Right lobe of liver (tissue), 6 donors: Measurements from ENCODE around the gene PLXNA3. TPM values are rescaled to one million over a fixed set of nuclear protein-coding genes. Genes with fewer than 3 reads are reported as not detected.
A peak's percentile ranks its signal among the peaks of the same experiment; 100 is the strongest.

Experiments
- ATAC-seq, 4 donors: fragments of 200-7000 bp; cut with Tn5 transposase; one replicate each; pipeline ENCODE4 v1.9.1; 2020; ENCODE audit warnings: mild to moderate bottlenecking in 4 of 4, moderate library complexity in 4 of 4
- DNase-seq, 3 donors: peaks; one replicate each; pipeline ENCODE4 v3.0.0-alpha.2; 2020
- H3K27ac ChIP-seq, 3 donors: fragments of 200-600 bp; one replicate each; pipeline ENCODE4 v1.8.0; 2022
- H3K27me3 ChIP-seq, 2 donors: fragments of 200-600 bp; one replicate each; pipeline ENCODE4 v1.8.0; 2022
- H3K36me3 ChIP-seq, 4 donors: fragments of 200-600 bp; sonication (generic) in 1 of 4; one replicate each; pipeline versions ENCODE4 v1.5.1 to v1.8.0; 2017 to 2022; ENCODE audit warnings: control low read depth in 1 of 4
- H3K4me1 ChIP-seq, 4 donors: fragments of 200-600 bp; sonication (generic) in 1 of 4; one replicate each; pipeline versions ENCODE4 v1.5.1 to v1.8.0; 2017 to 2022; ENCODE audit warnings: control low read depth in 1 of 4
- H3K4me3 ChIP-seq, 3 donors: fragments of 200-600 bp; one replicate each; pipeline ENCODE4 v1.8.0; 2022
- H3K9me3 ChIP-seq, 4 donors: fragments of 200-600 bp; sonication (generic) in 1 of 4; one replicate each; pipeline versions ENCODE4 v1.5.1 to v1.8.0; 2017 to 2022; ENCODE audit warnings: control low read depth in 1 of 4
- POLR2A ChIP-seq: fragments of 450-650 bp; IDR thresholded peaks from one replicate; pipeline ENCODE4 v1.6.1; 2017; ENCODE audit warnings: antibody characterized with exemption, mild to moderate bottlenecking
- WGBS: methylation state at CpG from one replicate; pipeline ENCODE4 v1.1.6; 2018; ENCODE audit warnings: low coverage, low lambda C conversion rate; ENCODE audit not compliant: insufficient coverage; ENCODE audit errors: missing lambda C conversion rate; 5-methylcytosine and 5-hydroxymethylcytosine counted together
- intact Hi-C, 2 donors: fragments of 100-400 bp; cut with DNase I; formaldehyde crosslinking; loops; one replicate each; pipeline versions ENCODE4 v1.11.2 to v1.14.1; 2022
- total RNA-seq, 6 experiments: library from RNA; depleted of rRNA in 2 of 6; stranded (reverse); fragments of >200 nt in 2 of 6; fragmentation: NEBNext Ultra II Directional in 3 of 6; extraction: Animal tissue kit (Norgen Biotek cat#: 25700) in 3 of 6; gene quantifications; one replicate each; pipeline versions ENCODE4 v1.1.0 to v1.2.4, GENCODE V29; 2016 to 2023
- TF ChIP-seq, protein P1 (sequence below), 4 donors: fragments of 200-600 bp in 3 of 4; fragments of 450-650 bp in 1 of 4; IDR thresholded peaks; one replicate each; pipeline versions ENCODE4 v1.5.1 to v1.8.0; 2016 to 2022; ENCODE audit warnings: antibody characterized with exemption in 4 of 4, mild to moderate bottlenecking in 2 of 4
- donor health status: DM: no; HTN: yes; CAD: no.
- donor health status: DM: no; HTN: no; CAD: no.
- donor health status: DM: no; HTN: no; CAD: no.
- donor health status: DM: no; HTN: yes; CAD: no.
- donor health status: DM: no; HTN: yes; CAD: no.

The PLXNA3 gene
- total RNA-seq, 6 experiments from 2014 or later = 1.3 to 22.8 (median 2.6) TPM

DNA sequence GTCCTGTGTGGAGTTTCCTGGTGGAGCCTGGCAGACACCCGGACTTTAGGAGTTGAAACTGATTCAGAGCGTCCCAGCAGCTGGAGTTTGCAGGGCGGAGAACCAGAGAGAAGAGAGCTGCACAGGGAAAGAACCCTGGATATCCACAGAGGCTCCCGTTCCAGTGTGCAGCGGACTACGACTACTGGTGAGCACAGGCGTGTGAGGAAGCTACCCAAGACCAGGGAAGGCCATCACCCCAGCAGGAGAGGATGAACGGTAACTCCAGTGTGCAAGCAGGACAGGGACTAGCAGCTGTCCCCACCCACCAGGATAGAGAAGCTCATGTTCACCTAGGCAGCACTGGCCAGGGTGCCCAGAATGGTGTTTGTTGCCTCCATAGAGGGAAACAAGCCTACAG lies 18.7 kb downstream of the PLXNA3 start:
- no peaks in the 10 kb centered on the region for H3K9me3 ChIP-seq
- H3K27ac ChIP-seq = no peak overlapping the region
- intact Hi-C loops = no loop called here
- no peak for DNase-seq
- H3K4me3 ChIP-seq = no peak overlapping the region
- WGBS = no CpG with 5 or more reads among the region's 8 CpGs
- no peak for TF ChIP-seq POLR2A
- TF ChIP-seq, protein P1, sequence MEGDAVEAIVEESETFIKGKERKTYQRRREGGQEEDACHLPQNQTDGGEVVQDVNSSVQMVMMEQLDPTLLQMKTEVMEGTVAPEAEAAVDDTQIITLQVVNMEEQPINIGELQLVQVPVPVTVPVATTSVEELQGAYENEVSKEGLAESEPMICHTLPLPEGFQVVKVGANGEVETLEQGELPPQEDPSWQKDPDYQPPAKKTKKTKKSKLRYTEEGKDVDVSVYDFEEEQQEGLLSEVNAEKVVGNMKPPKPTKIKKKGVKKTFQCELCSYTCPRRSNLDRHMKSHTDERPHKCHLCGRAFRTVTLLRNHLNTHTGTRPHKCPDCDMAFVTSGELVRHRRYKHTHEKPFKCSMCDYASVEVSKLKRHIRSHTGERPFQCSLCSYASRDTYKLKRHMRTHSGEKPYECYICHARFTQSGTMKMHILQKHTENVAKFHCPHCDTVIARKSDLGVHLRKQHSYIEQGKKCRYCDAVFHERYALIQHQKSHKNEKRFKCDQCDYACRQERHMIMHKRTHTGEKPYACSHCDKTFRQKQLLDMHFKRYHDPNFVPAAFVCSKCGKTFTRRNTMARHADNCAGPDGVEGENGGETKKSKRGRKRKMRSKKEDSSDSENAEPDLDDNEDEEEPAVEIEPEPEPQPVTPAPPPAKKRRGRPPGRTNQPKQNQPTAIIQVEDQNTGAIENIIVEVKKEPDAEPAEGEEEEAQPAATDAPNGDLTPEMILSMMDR (IDR thresholded peaks at IDR 0.05) = no peak
- H3K4me1 ChIP-seq = no peaks in the 10 kb centered on the region
- no peak for ATAC-seq
- no peaks in the 10 kb centered on the region for H3K36me3 ChIP-seq
- H3K27me3 ChIP-seq = no peaks in the 10 kb centered on the region

DNA sequence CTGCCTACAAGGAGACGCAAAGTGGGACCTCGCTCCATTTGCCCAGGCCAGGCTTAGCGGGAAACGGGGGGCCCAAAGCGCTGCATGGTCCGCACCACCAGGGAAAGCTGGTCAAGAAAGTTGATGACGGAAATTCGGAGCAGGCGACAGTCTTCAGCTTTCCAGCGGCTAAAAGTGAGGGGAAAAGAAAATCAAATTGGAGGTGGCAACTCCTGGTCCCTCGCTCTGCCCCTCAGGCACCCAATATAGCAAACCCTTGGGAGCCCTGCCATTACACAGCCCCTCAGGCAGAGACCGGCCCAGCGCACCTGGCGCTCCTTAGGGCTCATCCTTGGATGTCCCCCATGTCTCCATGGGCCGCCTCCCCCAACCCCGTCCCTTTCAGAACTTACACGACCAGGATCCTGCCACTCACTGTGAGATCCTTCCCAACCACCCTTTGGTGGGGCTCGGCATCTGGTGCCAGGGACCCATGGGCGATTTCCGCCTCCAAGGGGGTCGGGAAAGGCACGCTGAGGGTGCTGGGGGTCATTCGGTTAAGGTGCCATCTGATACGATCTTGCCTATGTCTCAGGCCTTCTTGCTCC lies 19.9 kb downstream of the PLXNA3 start:
- TF ChIP-seq, protein P1 (IDR thresholded peaks at IDR 0.05) = no peak
- TF ChIP-seq POLR2A = no peak
- ATAC-seq = no peak
- Histone ChIP-seq H3K9me3 (no peaks in the 10 kb centered on the region), H3K4me1 (no peaks in the 10 kb centered on the region), H3K27me3 (no peaks in the 10 kb centered on the region), H3K4me3 (peak overlapping the region; percentile 36 to 51 (median 37)), H3K36me3 (no peaks in the 10 kb centered on the region), H3K27ac (peak overlapping the region in 1 of 3 donors; percentile 73)
- intact Hi-C loops = no loop called here
- WGBS = 50% methylated on average over 1 of the region's 24 CpGs
- peak in 1 of 3 donors; percentile 21 for DNase-seq

DNA sequence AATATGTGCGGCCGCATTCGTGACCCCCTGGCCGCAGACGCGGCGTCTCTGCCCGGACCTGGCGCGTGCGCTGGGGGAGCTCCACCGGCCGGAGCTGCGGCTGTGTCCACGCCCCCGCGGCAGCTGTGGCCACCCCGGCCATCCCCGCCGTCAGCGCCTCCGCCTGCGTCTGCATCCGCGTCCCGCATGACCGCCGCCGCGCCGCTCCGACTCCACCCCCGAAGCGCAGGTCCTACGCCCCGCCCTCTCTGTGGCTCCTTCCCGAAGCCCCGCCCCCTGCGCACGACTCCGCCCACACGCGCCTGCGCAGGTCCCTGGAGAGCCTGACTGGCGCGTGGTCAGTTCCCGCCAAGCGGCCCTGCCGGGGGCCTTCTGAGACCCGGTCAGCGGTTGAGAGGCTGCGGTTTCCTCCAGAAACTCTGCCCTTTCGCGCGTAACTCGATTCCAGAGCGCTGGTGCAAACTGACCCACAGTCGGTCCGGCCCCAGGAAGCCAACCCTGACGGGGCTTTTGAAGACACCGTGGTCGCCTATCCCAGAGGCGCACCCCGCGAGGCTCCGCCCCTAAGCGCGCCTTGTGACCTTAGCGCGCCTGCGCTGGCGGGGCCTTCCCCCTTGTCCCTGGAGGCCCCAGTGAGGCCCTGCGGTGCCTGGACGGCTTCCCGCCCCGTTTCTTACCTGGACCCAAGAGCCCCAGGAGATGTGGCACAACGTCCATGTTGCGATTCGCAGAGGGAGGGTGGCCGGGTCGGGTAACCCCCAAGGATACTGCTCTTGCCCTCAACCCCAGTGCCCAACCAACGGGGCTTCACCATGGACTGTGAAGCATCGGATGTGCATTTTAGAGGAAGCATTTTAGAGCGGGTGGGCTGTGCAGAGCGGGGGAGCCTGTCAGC lies 20.9 kb downstream of the PLXNA3 start, which contains the start of gene LAGE3:
Gene LAGE3, minus strand, starts transcription at position 554 of the 895 bp plus-strand sequence. Its CDS starts 366 bp downstream, at position 188.
- Histone ChIP-seq H3K9me3 (no peaks in the 10 kb centered on the region), H3K4me1 (no peaks in the 10 kb centered on the region), H3K4me3 (peak within 1 kb of the TSS; percentile 36 to 51 (median 37)), H3K27ac (peak within 1 kb of the TSS; percentile 57 to 73 (median 72)), H3K27me3 (no peaks in the 10 kb centered on the region), H3K36me3 (no peaks in the 10 kb centered on the region)
- 39% methylated on average over 29 of the region's 85 CpGs for WGBS
- intact Hi-C loops = no loop called here
- TF ChIP-seq, protein P1 (IDR thresholded peaks at IDR 0.05) = no peak
- peak; percentile 56 for TF ChIP-seq POLR2A
- ATAC-seq (peak; percentile 95 to 98 (median 96)), DNase-seq (peak; percentile 94 to 95 (median 94))

DNA sequence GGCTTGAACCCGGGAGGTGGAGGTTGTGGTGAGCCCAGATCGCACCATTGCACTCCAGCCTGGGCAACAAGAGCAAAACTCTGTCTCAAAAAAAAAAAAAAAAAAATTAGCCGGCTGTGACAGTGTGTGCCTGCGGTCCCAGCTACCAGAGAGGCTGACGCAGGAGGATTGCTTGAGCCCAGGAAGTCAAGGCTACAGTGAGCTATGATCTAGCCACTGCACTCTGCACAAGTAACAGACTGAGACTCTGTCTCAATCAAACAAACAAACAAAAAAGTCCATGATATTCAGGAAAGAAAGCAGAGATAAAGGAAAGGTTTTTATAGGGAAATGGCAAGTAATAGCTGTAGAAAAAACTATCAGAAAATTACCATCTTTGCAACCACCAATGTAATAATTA lies 23.1 kb downstream of the PLXNA3 start:
- ATAC-seq = no peak
- Histone ChIP-seq H3K4me1 (no peaks in the 10 kb centered on the region), H3K36me3 (no peaks in the 10 kb centered on the region), H3K9me3 (no peaks in the 10 kb centered on the region), H3K27me3 (no peaks in the 10 kb centered on the region), H3K27ac (no peak overlapping the region), H3K4me3 (no peak overlapping the region)
- no peak for DNase-seq
- WGBS = 68% methylated on average over 5 of the region's 5 CpGs
- intact Hi-C loops = no loop called here
- TF ChIP-seq, protein P1 (IDR thresholded peaks at IDR 0.05) = no peak
- no peak for TF ChIP-seq POLR2A
